WTC11 (cell line): Measurements from ENCODE around the gene PGGT1B.

ENCODE experiments used
- ATF1 ChIP-seq: sonication (generic); formaldehyde crosslinking; IDR thresholded peaks from 2 replicates; pipeline ENCODE4 v1.8.1; 2023; ENCODE audit warnings: mild to moderate bottlenecking, moderate library complexity, missing genetic modification reagents
- CREB1 ChIP-seq: sonication (generic); formaldehyde crosslinking; IDR thresholded peaks from 2 replicates; pipeline ENCODE4 v1.8.0; 2023; ENCODE audit warnings: mild to moderate bottlenecking, missing genetic modification reagents
- GABPB1 ChIP-seq: sonication (generic); formaldehyde crosslinking; IDR thresholded peaks from 2 replicates; pipeline ENCODE4 v1.8.1; 2023; ENCODE audit warnings: mild to moderate bottlenecking, missing genetic modification reagents
- IRF1 ChIP-seq: sonication (generic); formaldehyde crosslinking; IDR thresholded peaks from 2 replicates; pipeline ENCODE4 v1.8.0; 2023; ENCODE audit warnings: missing genetic modification reagents
- KAT7 ChIP-seq: sonication (generic); formaldehyde crosslinking; IDR thresholded peaks from 2 replicates; pipeline ENCODE4 v1.8.1; 2023; ENCODE audit warnings: missing genetic modification reagents, mild to moderate bottlenecking, borderline replicate concordance
- NFYB ChIP-seq: sonication (generic); formaldehyde crosslinking; conservative IDR thresholded peaks from 2 replicates; pipeline ENCODE4 v1.8.0; 2022; ENCODE audit warnings: low read depth, missing genetic modification reagents
- NR1H2 ChIP-seq: sonication (generic); formaldehyde crosslinking; IDR thresholded peaks from 2 replicates; pipeline ENCODE4 v1.9.0; 2021; ENCODE audit warnings: mild to moderate bottlenecking, moderate library complexity, missing genetic modification reagents
- NR2C2 ChIP-seq: sonication (generic); formaldehyde crosslinking; IDR thresholded peaks from 2 replicates; pipeline ENCODE4 v1.8.0; 2022; ENCODE audit warnings: mild to moderate bottlenecking, missing genetic modification reagents
- ZNF121 ChIP-seq: sonication (generic); formaldehyde crosslinking; IDR thresholded peaks from 2 replicates; pipeline ENCODE4 v1.8.0; 2023; ENCODE audit warnings: missing genetic modification reagents
- TF ChIP-seq, protein P1 (sequence below): fragments of 200-600 bp; IDR thresholded peaks from 2 replicates; pipeline ENCODE4 v1.8.0; 2022; ENCODE audit warnings: antibody characterized with exemption
- TF ChIP-seq, protein P2 (sequence below): fragments of 250-450 bp; sonication (Bioruptor Pico); IDR thresholded peaks from 2 replicates; pipeline ENCODE4 v2.1.2; 2022; ENCODE audit warnings: mild to moderate bottlenecking, moderate library complexity

- TF ChIP-seq, protein P1, sequence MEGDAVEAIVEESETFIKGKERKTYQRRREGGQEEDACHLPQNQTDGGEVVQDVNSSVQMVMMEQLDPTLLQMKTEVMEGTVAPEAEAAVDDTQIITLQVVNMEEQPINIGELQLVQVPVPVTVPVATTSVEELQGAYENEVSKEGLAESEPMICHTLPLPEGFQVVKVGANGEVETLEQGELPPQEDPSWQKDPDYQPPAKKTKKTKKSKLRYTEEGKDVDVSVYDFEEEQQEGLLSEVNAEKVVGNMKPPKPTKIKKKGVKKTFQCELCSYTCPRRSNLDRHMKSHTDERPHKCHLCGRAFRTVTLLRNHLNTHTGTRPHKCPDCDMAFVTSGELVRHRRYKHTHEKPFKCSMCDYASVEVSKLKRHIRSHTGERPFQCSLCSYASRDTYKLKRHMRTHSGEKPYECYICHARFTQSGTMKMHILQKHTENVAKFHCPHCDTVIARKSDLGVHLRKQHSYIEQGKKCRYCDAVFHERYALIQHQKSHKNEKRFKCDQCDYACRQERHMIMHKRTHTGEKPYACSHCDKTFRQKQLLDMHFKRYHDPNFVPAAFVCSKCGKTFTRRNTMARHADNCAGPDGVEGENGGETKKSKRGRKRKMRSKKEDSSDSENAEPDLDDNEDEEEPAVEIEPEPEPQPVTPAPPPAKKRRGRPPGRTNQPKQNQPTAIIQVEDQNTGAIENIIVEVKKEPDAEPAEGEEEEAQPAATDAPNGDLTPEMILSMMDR: no peak
- no peak for TF ChIP-seq NFYB (CRISPR knock-in tag)
- TF ChIP-seq NR2C2 (CRISPR knock-in tag): no peak
- no peak for TF ChIP-seq ZNF121 (CRISPR knock-in tag)
- no peak for TF ChIP-seq IRF1 (CRISPR knock-in tag)
- TF ChIP-seq CREB1 (CRISPR knock-in tag): no peak
- TF ChIP-seq, protein P2, sequence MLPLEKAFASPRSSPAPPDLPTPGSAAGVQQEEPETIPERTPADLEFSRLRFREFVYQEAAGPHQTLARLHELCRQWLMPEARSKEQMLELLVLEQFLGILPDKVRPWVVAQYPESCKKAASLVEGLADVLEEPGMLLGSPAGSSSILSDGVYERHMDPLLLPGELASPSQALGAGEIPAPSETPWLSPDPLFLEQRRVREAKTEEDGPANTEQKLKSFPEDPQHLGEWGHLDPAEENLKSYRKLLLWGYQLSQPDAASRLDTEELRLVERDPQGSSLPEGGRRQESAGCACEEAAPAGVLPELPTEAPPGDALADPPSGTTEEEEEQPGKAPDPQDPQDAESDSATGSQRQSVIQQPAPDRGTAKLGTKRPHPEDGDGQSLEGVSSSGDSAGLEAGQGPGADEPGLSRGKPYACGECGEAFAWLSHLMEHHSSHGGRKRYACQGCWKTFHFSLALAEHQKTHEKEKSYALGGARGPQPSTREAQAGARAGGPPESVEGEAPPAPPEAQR (CRISPR knock-in tag): no peak
- TF ChIP-seq GABPB1 (CRISPR knock-in tag): no peak
- no peak for TF ChIP-seq NR1H2 (CRISPR knock-in tag)
- no peak for TF ChIP-seq ATF1 (CRISPR knock-in tag)
- no peak for TF ChIP-seq KAT7 (CRISPR knock-in tag)
These were observed 95.8 kb downstream of the PGGT1B start for GRCh38 chr5:115166744-115167393.
